H1 (cell line): Measurements from ENCODE around the gene LOX. TPM values are rescaled to one million over a fixed set of nuclear protein-coding genes. Genes with fewer than 3 reads are reported as not detected.

Experiments
- CTCF ChIA-PET: fragments of 300-600 bp; sonication (Branson Sonifier 250); formaldehyde crosslinking; loops from one replicate; lab custom pipeline; 2021; ENCODE audit not compliant: partially characterized antibody; lab: Charles Lee
- POLR2A ChIA-PET: fragments of 300-600 bp; sonication (Branson Sonifier 250); formaldehyde crosslinking; loops from one replicate; lab custom pipeline; 2021; ENCODE audit warnings: inconsistent platforms; ENCODE audit not compliant: partially characterized antibody; lab: Charles Lee
- DNase-seq, 2 experiments: peaks; one replicate each; pipeline versions ENCODE4 v3.0.0 to v3.0.0-alpha.2; 2010 to 2022; ENCODE audit warnings: low spot score in 2 of 2, low read depth in 1 of 2, mixed read lengths in 1 of 2
- FAIRE-seq: peaks from 2 replicates; lab custom pipeline; 2011; peaks lifted over from hg19 to GRCh38; lab: Jason Lieb, UNC
- H2AFZ ChIP-seq: 2 replicates; pipeline ENCODE4 v1.8.1; 2012; ENCODE audit warnings: low read length, inconsistent platforms
- H2AK5ac ChIP-seq: 2 replicates; pipeline ENCODE4 v1.6.1; 2013; ENCODE audit warnings: low read depth, low read length
- H2BK120ac ChIP-seq: replicated peaks from 2 replicates; pipeline ENCODE3; 2013; ENCODE audit warnings: low read depth, low read length, inconsistent platforms
- H2BK12ac ChIP-seq: 2 replicates; pipeline ENCODE4 v1.6.1; 2013; ENCODE audit warnings: low read depth, low read length
- H2BK15ac ChIP-seq: 2 replicates; pipeline ENCODE4 v1.6.1; 2013; ENCODE audit warnings: low read length
- H2BK20ac ChIP-seq: 2 replicates; pipeline ENCODE4 v1.6.1; 2013; ENCODE audit warnings: low read length
- H2BK5ac ChIP-seq: 2 replicates; pipeline ENCODE4 v1.6.1; 2013; ENCODE audit warnings: low read depth, low read length
- H3K14ac ChIP-seq: 2 replicates; pipeline ENCODE4 v1.6.1; 2013; ENCODE audit warnings: inconsistent platforms; ENCODE audit not compliant: insufficient read length
- H3K18ac ChIP-seq: 2 replicates; pipeline ENCODE4 v1.6.1; 2013; ENCODE audit warnings: low read length; ENCODE audit errors: extremely low read depth
- H3K23ac ChIP-seq: 2 replicates; pipeline ENCODE4 v1.6.1; 2013; ENCODE audit warnings: inconsistent platforms; ENCODE audit not compliant: insufficient read length
- H3K23me2 ChIP-seq: 2 replicates; pipeline ENCODE4 v1.6.1; 2013; ENCODE audit warnings: low read depth, low read length
- H3K27ac ChIP-seq: 2 replicates; pipeline ENCODE4 v1.6.1; 2011; ENCODE audit warnings: low read depth, low read length, inconsistent platforms
- H3K27me3 ChIP-seq, 4 experiments: replicated peaks in 1 of 4; 1 replicate in 1 of 4; 2 replicates in 3 of 4; pipeline versions ENCODE4 v1.6.1 to v1.8.1; 2011 to 2013; ENCODE audit warnings: low read length in 3 of 4, mild to moderate bottlenecking in 3 of 4, inconsistent platforms in 2 of 4, mixed read lengths in 2 of 4, moderate library complexity in 1 of 4; ENCODE audit not compliant: control insufficient read depth in 3 of 4, insufficient read depth in 3 of 4; ENCODE audit errors: extremely low read depth in 1 of 4
- H3K36me3 ChIP-seq, 4 experiments: 2 replicates each; pipeline versions ENCODE4 v1.6.1 to v1.8.1; 2011 to 2013; ENCODE audit warnings: mild to moderate bottlenecking in 4 of 4, low read length in 3 of 4, moderate library complexity in 2 of 4, control low read depth in 1 of 4, inconsistent platforms in 1 of 4; ENCODE audit not compliant: insufficient read depth in 4 of 4, control insufficient read depth in 2 of 4
- H3K4ac ChIP-seq: replicated peaks from 2 replicates; pipeline ENCODE3; 2013; ENCODE audit warnings: low read length, low read depth, mixed read lengths, inconsistent platforms; ENCODE audit not compliant: insufficient read length
- H3K4me1 ChIP-seq, 4 experiments: replicated peaks in 1 of 4; 1 replicate in 1 of 4; 2 replicates in 3 of 4; pipeline versions ENCODE4 v1.6.1 to v1.8.1; 2011 to 2013; ENCODE audit warnings: low read length in 3 of 4, inconsistent platforms in 2 of 4, mixed read lengths in 1 of 4; ENCODE audit not compliant: insufficient read depth in 4 of 4, control insufficient read depth in 3 of 4
- H3K4me2 ChIP-seq, 2 experiments: 2 replicates each; pipeline versions ENCODE4 v1.6.1 to v1.8.1; 2011 to 2013; ENCODE audit warnings: low read depth in 2 of 2, low read length in 2 of 2, control low read depth in 1 of 2, inconsistent platforms in 1 of 2, mild to moderate bottlenecking in 1 of 2; ENCODE audit not compliant: insufficient read depth in 1 of 2
- H3K4me3 ChIP-seq, 4 experiments: fragments of 200-600, 300-600 bp in 1 of 4; sonication (generic), shearing (Covaris generic), sonication (Bioruptor Twin) in 1 of 4; 2 replicates each; pipeline versions ENCODE4 v1.5.1 to v1.8.1; 2011 to 2016; ENCODE audit warnings: low read length in 4 of 4, low read depth in 3 of 4, control low read depth in 2 of 4, inconsistent platforms in 2 of 4, mild to moderate bottlenecking in 2 of 4, mixed read lengths in 1 of 4, moderate library complexity in 1 of 4; ENCODE audit not compliant: insufficient read depth in 2 of 4; ENCODE audit errors: extremely low read depth in 1 of 4
- H3K56ac ChIP-seq: replicated peaks from 2 replicates; pipeline ENCODE3; 2013; ENCODE audit warnings: low read depth, mild to moderate bottlenecking, mixed read lengths, low read length, inconsistent platforms; ENCODE audit not compliant: insufficient read length
- H3K79me1 ChIP-seq: 2 replicates; pipeline ENCODE4 v1.6.1; 2013; ENCODE audit warnings: low read depth, low read length, control low read depth
- H3K79me2 ChIP-seq, 2 experiments: 2 replicates each; pipeline versions ENCODE4 v1.6.1 to v1.8.1; 2012 to 2013; ENCODE audit warnings: low read length in 2 of 2, mild to moderate bottlenecking in 2 of 2, inconsistent platforms in 1 of 2; ENCODE audit not compliant: insufficient read depth in 2 of 2, control insufficient read depth in 1 of 2
- H3K9ac ChIP-seq, 4 experiments: replicated peaks in 1 of 4; 1 replicate in 1 of 4; 2 replicates in 3 of 4; pipeline versions ENCODE4 v1.6.1 to v1.8.1; 2011 to 2013; ENCODE audit warnings: low read depth in 3 of 4, low read length in 3 of 4, control low read depth in 2 of 4, mild to moderate bottlenecking in 2 of 4, moderate library complexity in 2 of 4, inconsistent platforms in 1 of 4; ENCODE audit errors: extremely low read depth in 1 of 4
- H3K9me3 ChIP-seq, 2 experiments: 2 replicates each; pipeline versions ENCODE4 v1.6.1 to v1.8.1; 2012 to 2013; ENCODE audit warnings: mild to moderate bottlenecking in 2 of 2, moderate library complexity in 2 of 2, control low read depth in 1 of 2, inconsistent platforms in 1 of 2, low read depth in 1 of 2, low read length in 1 of 2, mixed read lengths in 1 of 2; ENCODE audit not compliant: insufficient read depth in 2 of 2
- H4K20me1 ChIP-seq, 2 experiments: replicated peaks in 1 of 2; 2 replicates each; pipeline versions ENCODE3 to v1.8.1; 2011 to 2013; ENCODE audit warnings: inconsistent platforms in 2 of 2, low read length in 2 of 2, mild to moderate bottlenecking in 1 of 2; ENCODE audit not compliant: insufficient read depth in 2 of 2, control insufficient read depth in 1 of 2
- H4K5ac ChIP-seq: 2 replicates; pipeline ENCODE4 v1.6.1; 2013; ENCODE audit warnings: low read length, low read depth, mixed read lengths, inconsistent platforms; ENCODE audit not compliant: insufficient read length
- H4K8ac ChIP-seq: 2 replicates; pipeline ENCODE4 v1.8.0; 2013; ENCODE audit warnings: mild to moderate bottlenecking, moderate library complexity, low read length, inconsistent platforms; ENCODE audit not compliant: insufficient read depth; ENCODE audit errors: extremely low read depth
- H4K91ac ChIP-seq: replicated peaks from 2 replicates; pipeline ENCODE3; 2013; ENCODE audit warnings: low read length, mixed read lengths, inconsistent platforms; ENCODE audit not compliant: insufficient read length
- BCL11A ChIP-seq, 2 experiments: IDR thresholded peaks; one replicate each; pipeline ENCODE4 v1.6.1; 2011; ENCODE audit warnings: low read depth in 2 of 2, low read length in 2 of 2, mild to moderate bottlenecking in 2 of 2
- CEBPB ChIP-seq: IDR thresholded peaks from 2 replicates; pipeline ENCODE4 v1.6.1; 2012; ENCODE audit warnings: low read depth, low read length
- EGR1 ChIP-seq: IDR thresholded peaks from 2 replicates; pipeline ENCODE4 v1.6.1; 2011; ENCODE audit warnings: low read depth, low read length, borderline replicate concordance
- EZH2 ChIP-seq: fragments of 200-600 bp; sonication (generic); IDR thresholded peaks from 2 replicates; pipeline ENCODE4 v1.7.1; 2012; ENCODE audit warnings: low read depth, mild to moderate bottlenecking, moderate library complexity, low read length, inconsistent platforms; ENCODE audit not compliant: severe bottlenecking
- GTF2F1 ChIP-seq: IDR thresholded peaks from 2 replicates; pipeline ENCODE4 v1.6.1; 2012; ENCODE audit warnings: low read depth, low read length, improper control_type of control experiment, borderline replicate concordance
- HDAC2 ChIP-seq, 2 experiments: fragments of 300-600 bp in 1 of 2; sonication (generic) in 1 of 2; IDR thresholded peaks; 2 replicates each; pipeline ENCODE4 v1.6.1; 2011 to 2012; ENCODE audit warnings: low read depth in 2 of 2, low read length in 2 of 2, mild to moderate bottlenecking in 2 of 2, moderate library complexity in 2 of 2, borderline replicate concordance in 1 of 2, inconsistent platforms in 1 of 2
- JUND ChIP-seq: IDR thresholded peaks from 2 replicates; pipeline ENCODE4 v1.6.1; 2011; ENCODE audit warnings: mild to moderate bottlenecking, improper control_type of control experiment, low read length
- KDM5A ChIP-seq: fragments of 200-600 bp; IDR thresholded peaks from 2 replicates; pipeline ENCODE4 v1.7.1; 2012; ENCODE audit warnings: mild to moderate bottlenecking, low read length, inconsistent platforms, mixed read lengths
- SAP30 ChIP-seq: fragments of 300-600 bp; sonication (generic); IDR thresholded peaks from 2 replicates; pipeline ENCODE4 v1.7.1; 2012; ENCODE audit warnings: low read length, moderate library complexity, mild to moderate bottlenecking, inconsistent platforms; ENCODE audit not compliant: insufficient read depth, insufficient replicate concordance
- SP4 ChIP-seq: IDR thresholded peaks from 2 replicates; pipeline ENCODE4 v1.6.1; 2012; ENCODE audit warnings: low read length, inconsistent platforms
- SRF ChIP-seq: IDR thresholded peaks from 2 replicates; pipeline ENCODE4 v1.6.1; 2011; ENCODE audit warnings: mild to moderate bottlenecking, low read depth, low read length, moderate library complexity
- TBP ChIP-seq: IDR thresholded peaks from 2 replicates; pipeline ENCODE4 v1.6.1; 2011; ENCODE audit warnings: low read depth, low read length, improper control_type of control experiment
- TCF12 ChIP-seq: IDR thresholded peaks from 2 replicates; pipeline ENCODE4 v1.6.1; 2011; ENCODE audit warnings: low read depth, mild to moderate bottlenecking, low read length
- WGBS, 2 experiments: shearing (Covaris generic) in 1 of 2; methylation state at CpG; one replicate each; pipeline versions ENCODE4 v1.1.6 to v1.1.7; 2013 to 2015; ENCODE audit warnings: low lambda C conversion rate in 2 of 2, mixed read lengths in 2 of 2, inconsistent platforms in 1 of 2, low coverage in 1 of 2, missing lambda C conversion rate in 1 of 2; ENCODE audit not compliant: insufficient replicate concordance in 2 of 2, insufficient coverage in 1 of 2, insufficient read length in 1 of 2; ENCODE audit errors: extremely low coverage in 1 of 2, missing lambda C conversion rate in 1 of 2; 5-methylcytosine and 5-hydroxymethylcytosine counted together
- polyA plus RNA-seq, 7 experiments: library from polyadenylated mRNA; depleted of rRNA in 3 of 7; stranded (reverse) in 5 of 7; unstranded in 2 of 7; fragments of >200 nt in 5 of 7; fragments of 200-250 nt in 2 of 7; gene quantifications; 1 replicate in 5 of 7; 2 replicates in 1 of 7; 4 replicates in 1 of 7; pipeline versions ENCODE4 v1.2.1 to v1.2.3, GENCODE V29; 2011 to 2013; ENCODE audit warnings: missing spikeins in 2 of 7, mixed read lengths in 2 of 7
- total RNA-seq: library from RNA; stranded (reverse); fragmentation: NEBNext Ultra II Directional; extraction: Animal tissue kit (Norgen Biotek cat#: 25700); gene quantifications from 2 replicates; pipeline ENCODE4 v1.2.1, GENCODE V29; 2021

LOX gene
- total and polyA plus RNA-seq, 2 of the 8 experiments (the other 6 are each of a cell fraction or from before 2014, with no cell fraction given) = 1.1 to 2.2 TPM

GRCh38 chr5:122118356-122118948 is 40.4 kb upstream of the LOX start:
- H2BK20ac ChIP-seq = no peak overlapping the region
- no peaks in the 10 kb centered on the region for H3K9me3 ChIP-seq
- 93% methylated on average over 1 of the region's 1 CpG; no CpG with 5 or more reads in 1 of the 2 experiments for WGBS, 2 experiments
- no peak overlapping the region for H3K4me2 ChIP-seq
- no peak overlapping the region for H3K14ac ChIP-seq
- no peaks in the 10 kb centered on the region for H3K79me2 ChIP-seq
- no peak overlapping the region for H4K5ac ChIP-seq
- no peak overlapping the region for H2BK5ac ChIP-seq
- H2AFZ ChIP-seq = no peak overlapping the region
- no peak overlapping the region for H3K23ac ChIP-seq
- ChIA-PET CTCF (interaction anchor here (1.1 to 1.7 kb wide), 2 partner anchors 16 to 19 kb away, joined by 4 read pairs; no protein-coding TSS in a partner anchor), POLR2A (no interaction called here)
- DNase-seq = no peak
- no peak overlapping the region for H3K4me3 ChIP-seq
- TF ChIP-seq EGR1 (no peak), SP4 (no peak), JUND (no peak), CEBPB (no peak), SRF (no peak), SAP30 (no peak), GTF2F1 (no peak), KDM5A (no peak), TBP (no peak), HDAC2 (IDR thresholded peaks at IDR 0.05; ENCODE audit: borderline replicate concordance in 1 of 2, low read depth in 2 of 2, low read length in 2 of 2) (no peak), EZH2 (no peak), TCF12 (no peak), BCL11A (IDR thresholded peaks at IDR 0.05; ENCODE audit: low read depth in 2 of 2, low read length in 2 of 2) (no peak)
- H2BK12ac ChIP-seq = no peak overlapping the region
- H3K27me3 ChIP-seq = no peaks in the 10 kb centered on the region
- no peak overlapping the region for H3K9ac ChIP-seq
- no peak overlapping the region for H3K56ac ChIP-seq
- H4K91ac ChIP-seq = no peak overlapping the region
- H3K27ac ChIP-seq = no peak overlapping the region
- no peak overlapping the region for H2AK5ac ChIP-seq
- peaks cover 2 to 14% (median 8%) of the 10 kb centered on the region in 4 experiments; a peak in 6 of 7 replicates for H3K4me1 ChIP-seq
- FAIRE-seq = no peak
- H2BK15ac ChIP-seq = no peak overlapping the region
- H3K18ac ChIP-seq = no peak overlapping the region
- H3K36me3 ChIP-seq = no peaks in the 10 kb centered on the region
- no peak overlapping the region for H3K4ac ChIP-seq
- H4K20me1 ChIP-seq = no peaks in the 10 kb centered on the region
- no peak overlapping the region for H2BK120ac ChIP-seq
- H3K79me1 ChIP-seq = no peaks in the 10 kb centered on the region
- H4K8ac ChIP-seq = no peak overlapping the region
- no peaks in the 10 kb centered on the region for H3K23me2 ChIP-seq
